Endothelial cell of hepatic sinusoid (primary cell): ENCODE measurements around the gene SLC16A10.
"Not testable (repeated sequence)": the region's sequence is repeated elsewhere in the genome, so short reads cannot be mapped to it uniquely, and the experiment has no call there.

Experiments used
- in situ Hi-C: cut with HindIII; loops from 2 replicates; pipeline ENCODE4 v1.10.0; 2017; ENCODE audit warnings: low sequenced_read_pairs

SLC16A10 gene

GRCh38 chr6:111086685-111087084, 618 bp upstream of the SLC16A10 start:
- in situ Hi-C loops: no loop called here

- in situ Hi-C loops: no loop called here
These were observed 766 bp downstream of the SLC16A10 start for GRCh38 chr6:111087871-111088667.

- in situ Hi-C loops: no loop called here
These were observed 1.3 kb downstream of the SLC16A10 start for GRCh38 chr6:111088668-111089003.

GRCh38 chr6:111090766-111091165, 3.5 kb downstream of the SLC16A10 start:
- in situ Hi-C loops: loop anchor here (5.0 kb wide), 1 partner anchor 103 kb away; no protein-coding TSS in a partner anchor

- in situ Hi-C loops: loop anchor here (5.0 kb wide), 1 partner anchor 105 kb away; no protein-coding TSS in a partner anchor
These were observed 4.7 kb downstream of the SLC16A10 start for GRCh38 chr6:111091987-111092386.

GRCh38 chr6:111095488-111095887, 8.2 kb downstream of the SLC16A10 start:
- in situ Hi-C loops: not testable (repeated sequence)

- in situ Hi-C loops: no loop called here
These were observed 8.9 kb downstream of the SLC16A10 start for GRCh38 chr6:111096246-111096645.

GRCh38 chr6:111098597-111098996, 11.3 kb downstream of the SLC16A10 start:
- in situ Hi-C loops: no loop called here

GRCh38 chr6:111101987-111102386, 14.7 kb downstream of the SLC16A10 start:
- in situ Hi-C loops: no loop called here

GRCh38 chr6:111105578-111105977, 18.3 kb downstream of the SLC16A10 start:
- in situ Hi-C loops: loop anchor here (5.0 kb wide), 1 partner anchor 33 kb away; no protein-coding TSS in a partner anchor

GRCh38 chr6:111107589-111107988, 20.3 kb downstream of the SLC16A10 start:
- in situ Hi-C loops: loop anchor here (5.0 kb wide), 1 partner anchor 35 kb away; no protein-coding TSS in a partner anchor

GRCh38 chr6:111110036-111110435, 22.7 kb downstream of the SLC16A10 start:
- in situ Hi-C loops: no loop called here

GRCh38 chr6:111113336-111114086, 26.2 kb downstream of the SLC16A10 start:
- in situ Hi-C loops: no loop called here

- in situ Hi-C loops: no loop called here
These were observed 26.8 kb downstream of the SLC16A10 start for GRCh38 chr6:111114087-111114443.

GRCh38 chr6:111114482-111114881, 27.2 kb downstream of the SLC16A10 start:
- in situ Hi-C loops: no loop called here

GRCh38 chr6:111118826-111119225, 31.5 kb downstream of the SLC16A10 start:
- in situ Hi-C loops: no loop called here

- in situ Hi-C loops: no loop called here
These were observed 32.4 kb downstream of the SLC16A10 start for GRCh38 chr6:111119571-111120329.

GRCh38 chr6:111121789-111122350, 34.6 kb downstream of the SLC16A10 start:
- in situ Hi-C loops: no loop called here

GRCh38 chr6:111122458-111123286, 35.4 kb downstream of the SLC16A10 start:
- in situ Hi-C loops: no loop called here

GRCh38 chr6:111124406-111124805, 37.1 kb downstream of the SLC16A10 start:
- in situ Hi-C loops: no loop called here
